Measurements from ENCODE around the gene EIF4A3. TPM values are rescaled to one million over a fixed set of nuclear protein-coding genes. Genes with fewer than 3 reads are reported as not detected.

The EIF4A3 gene
- total RNA-seq, 1 donor from 2014 or later = 104 TPM

DNA sequence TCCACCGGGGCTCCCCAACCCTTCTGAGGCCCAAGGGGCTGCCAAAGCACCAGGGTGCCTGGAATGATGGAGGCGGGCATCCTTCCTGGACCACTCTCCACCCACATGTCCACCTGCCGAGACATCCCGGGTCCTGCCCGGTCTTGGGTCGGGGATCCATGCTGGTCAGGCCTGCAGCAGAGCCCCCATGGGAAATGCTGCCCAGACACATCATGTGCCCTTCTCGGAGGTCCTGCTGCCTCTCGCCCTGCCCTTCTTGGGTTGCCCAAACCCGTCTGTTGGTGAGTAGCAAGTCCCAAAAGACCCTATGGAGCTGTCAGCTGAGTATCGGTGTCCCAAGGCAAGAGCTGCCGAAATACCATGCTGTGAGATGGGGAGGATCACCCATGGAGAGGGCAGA lies 60.3 kb downstream of the EIF4A3 start:
- no peak for DNase-seq (ENCODE audit: extremely low spot score, unreplicated experiment)
- TF ChIP-seq, protein P1, sequence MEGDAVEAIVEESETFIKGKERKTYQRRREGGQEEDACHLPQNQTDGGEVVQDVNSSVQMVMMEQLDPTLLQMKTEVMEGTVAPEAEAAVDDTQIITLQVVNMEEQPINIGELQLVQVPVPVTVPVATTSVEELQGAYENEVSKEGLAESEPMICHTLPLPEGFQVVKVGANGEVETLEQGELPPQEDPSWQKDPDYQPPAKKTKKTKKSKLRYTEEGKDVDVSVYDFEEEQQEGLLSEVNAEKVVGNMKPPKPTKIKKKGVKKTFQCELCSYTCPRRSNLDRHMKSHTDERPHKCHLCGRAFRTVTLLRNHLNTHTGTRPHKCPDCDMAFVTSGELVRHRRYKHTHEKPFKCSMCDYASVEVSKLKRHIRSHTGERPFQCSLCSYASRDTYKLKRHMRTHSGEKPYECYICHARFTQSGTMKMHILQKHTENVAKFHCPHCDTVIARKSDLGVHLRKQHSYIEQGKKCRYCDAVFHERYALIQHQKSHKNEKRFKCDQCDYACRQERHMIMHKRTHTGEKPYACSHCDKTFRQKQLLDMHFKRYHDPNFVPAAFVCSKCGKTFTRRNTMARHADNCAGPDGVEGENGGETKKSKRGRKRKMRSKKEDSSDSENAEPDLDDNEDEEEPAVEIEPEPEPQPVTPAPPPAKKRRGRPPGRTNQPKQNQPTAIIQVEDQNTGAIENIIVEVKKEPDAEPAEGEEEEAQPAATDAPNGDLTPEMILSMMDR (conservative IDR thresholded peaks at IDR 0.05) = no peak
- no peaks in the 10 kb centered on the region for H3K36me3 Mint-ChIP-seq
- H3K27ac Mint-ChIP-seq = no peak overlapping the region
- H3K4me1 Mint-ChIP-seq (ENCODE audit: unreplicated experiment) = no peaks in the 10 kb centered on the region
- no peaks in the 10 kb centered on the region for H3K27me3 Mint-ChIP-seq
- no peak overlapping the region for H3K4me3 Mint-ChIP-seq
- H3K9me3 Mint-ChIP-seq = no peaks in the 10 kb centered on the region

DNA sequence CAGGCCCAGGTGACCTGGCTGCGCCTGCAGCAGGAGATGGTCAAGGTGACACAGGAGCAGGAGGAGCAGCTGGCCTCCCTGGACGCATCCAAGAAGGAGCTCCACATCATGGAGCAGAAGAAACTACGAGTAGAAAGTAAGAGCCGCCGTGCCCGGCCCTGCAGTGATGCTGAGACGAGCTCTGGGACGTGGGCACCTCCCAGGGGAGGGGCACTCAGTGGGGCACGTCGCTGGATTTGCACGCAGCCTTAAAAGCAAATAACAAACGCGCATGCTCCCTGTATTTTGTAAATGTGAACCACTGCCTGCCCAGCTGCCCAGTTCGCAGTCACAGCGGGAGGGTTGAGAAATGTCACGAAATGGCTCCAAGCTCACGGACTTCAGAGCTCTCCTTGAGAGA lies 60.8 kb downstream of the EIF4A3 start:
- DNase-seq (ENCODE audit: extremely low spot score, unreplicated experiment) = no peak
- no peaks in the 10 kb centered on the region for H3K9me3 Mint-ChIP-seq
- H3K4me1 Mint-ChIP-seq (ENCODE audit: unreplicated experiment) = no peaks in the 10 kb centered on the region
- H3K36me3 Mint-ChIP-seq = no peaks in the 10 kb centered on the region
- H3K27ac Mint-ChIP-seq = no peak overlapping the region
- no peaks in the 10 kb centered on the region for H3K27me3 Mint-ChIP-seq
- TF ChIP-seq, protein P1 (conservative IDR thresholded peaks at IDR 0.05) = no peak
- H3K4me3 Mint-ChIP-seq = no peak overlapping the region

- peaks cover 4% of the 10 kb centered on the region for H3K4me1 Mint-ChIP-seq (ENCODE audit: unreplicated experiment)
- H3K4me3 Mint-ChIP-seq = no peak overlapping the region
- no peaks in the 10 kb centered on the region for H3K36me3 Mint-ChIP-seq
- TF ChIP-seq, protein P1 (conservative IDR thresholded peaks at IDR 0.05) = no peak
- H3K27ac Mint-ChIP-seq = no peak overlapping the region
- no peak for DNase-seq (ENCODE audit: extremely low spot score, unreplicated experiment)
- no peaks in the 10 kb centered on the region for H3K9me3 Mint-ChIP-seq
- H3K27me3 Mint-ChIP-seq = no peaks in the 10 kb centered on the region
Observed at GRCh38 chr17:80084773-80085172, 62.2 kb downstream of the EIF4A3 start.

Small RNAs within 50 kb of the gene (microRNA-seq; reads per million reads assigned to microRNA genes)
- not detected for gene MIR1268B

Other genes with a start within 250 kb of the EIF4A3 start
- gene TBC1D16, start 111.3 kb downstream of the EIF4A3 start, total RNA-seq (ENCODE audit: low replicate concordance) = 35.5 and 71.9 TPM in 2 replicates
- gene CCDC40, start 110.5 kb downstream of the EIF4A3 start, total RNA-seq (ENCODE audit: low replicate concordance) = 8.5 and 29.6 TPM in 2 replicates
- 37.7 and 40.7 TPM in 2 replicates for gene GAA, start 45.5 kb downstream of the EIF4A3 start, total RNA-seq (ENCODE audit: low replicate concordance)
- gene CARD14, start 22.9 kb upstream of the EIF4A3 start, total RNA-seq (ENCODE audit: low replicate concordance) = 1.9 and 6.7 TPM in 2 replicates
- gene SGSH, start 73.2 kb upstream of the EIF4A3 start, total RNA-seq (ENCODE audit: low replicate concordance) = 40.5 and 45.4 TPM in 2 replicates
- 23.6 and 26.4 TPM in 2 replicates for gene SLC26A11, start 73.3 kb upstream of the EIF4A3 start, total RNA-seq (ENCODE audit: low replicate concordance)
- gene RNF213, start 113.7 kb upstream of the EIF4A3 start, total RNA-seq (ENCODE audit: low replicate concordance) = 47.3 and 57.0 TPM in 2 replicates